ENCODE results near the gene RPS17. TPM values are rescaled to one million over a fixed set of nuclear protein-coding genes. Genes with fewer than 3 reads are reported as not detected.

Gene RPS17
- total and polyA plus RNA-seq, 12 donors = 1,210 to 3,062 (median 1,598) TPM

GRCh38 chr15:82571722-82572222 is 31.5 kb upstream of the RPS17 start:
- DNase-seq = peak; percentile 52 to 88 (median 78)
- no peaks in the 10 kb centered on the region for H3K27me3 ChIP-seq
- H3K36me3 ChIP-seq (replicated peaks in 1 of 2) = no peaks in the 10 kb centered on the region
- peak overlapping the region in 1 of 4 donors; percentile 34 for H3K4me3 ChIP-seq
- no peaks in the 10 kb centered on the region for H3K9me3 ChIP-seq (replicated peaks in 1 of 3)
- no peak for TF ChIP-seq CTCF (IDR thresholded peaks at IDR 0.05)
- peak; percentile 47 to 54 for TF ChIP-seq POLR2A (IDR thresholded peaks at IDR 0.05)
- peaks cover 0 to 10% of the 10 kb centered on the region in 2 donors for H3K4me1 ChIP-seq (replicated peaks in 1 of 2)
- H3K27ac ChIP-seq = peak overlapping the region in 3 of 5 donors; percentile 30 to 69 (median 39)
- intact Hi-C loops (cut with DNase I) = no loop called here
- 1 to 2% (median 2%) methylated on average over 14 to 17 of the region's 17 CpGs for WGBS, 4 donors

- Histone ChIP-seq H3K9me3 (replicated peaks in 1 of 3) (no peaks in the 10 kb centered on the region), H3K27ac (peak overlapping the region in 3 of 5 donors; percentile 22 to 69 (median 39)), H3K4me3 (no peak overlapping the region), H3K4me1 (replicated peaks in 1 of 2) (peaks cover 0 to 10% of the 10 kb centered on the region in 2 donors), H3K36me3 (replicated peaks in 1 of 2) (no peaks in the 10 kb centered on the region), H3K27me3 (no peaks in the 10 kb centered on the region)
- TF ChIP-seq CTCF (IDR thresholded peaks at IDR 0.05) (no peak), POLR2A (IDR thresholded peaks at IDR 0.05) (no peak)
- intact Hi-C loops (cut with DNase I) = no loop called here
- no peak for DNase-seq
- WGBS, 4 donors = 49 to 58% (median 53%) methylated on average over 7 of the region's 7 CpGs
These were observed 30.7 kb upstream of the RPS17 start for GRCh38 chr15:82570721-82571508.

- 83 to 97% (median 91%) methylated on average over 4 of the region's 4 CpGs for WGBS, 4 donors
- peaks cover 0 to 10% of the 10 kb centered on the region in 2 donors for H3K4me1 ChIP-seq (replicated peaks in 1 of 2)
- intact Hi-C loops (cut with DNase I) = no loop called here
- no peaks in the 10 kb centered on the region for H3K9me3 ChIP-seq (replicated peaks in 1 of 3)
- TF ChIP-seq CTCF (IDR thresholded peaks at IDR 0.05) (no peak), POLR2A (IDR thresholded peaks at IDR 0.05) (no peak)
- H3K36me3 ChIP-seq (replicated peaks in 1 of 2) = no peaks in the 10 kb centered on the region
- H3K27ac ChIP-seq = no peak overlapping the region
- DNase-seq = no peak
- H3K27me3 ChIP-seq = no peaks in the 10 kb centered on the region
- H3K4me3 ChIP-seq = no peak overlapping the region
These were observed 29.6 kb upstream of the RPS17 start for GRCh38 chr15:82569834-82570233.

- no peak for TF ChIP-seq POLR2A (IDR thresholded peaks at IDR 0.05)
- TF ChIP-seq CTCF (IDR thresholded peaks at IDR 0.05) = no peak
- Histone ChIP-seq H3K4me1 (replicated peaks in 1 of 2) (peaks cover 0 to 10% of the 10 kb centered on the region in 2 donors), H3K27ac (no peak overlapping the region), H3K27me3 (no peaks in the 10 kb centered on the region), H3K9me3 (replicated peaks in 1 of 3) (no peaks in the 10 kb centered on the region), H3K36me3 (replicated peaks in 1 of 2) (no peaks in the 10 kb centered on the region), H3K4me3 (no peak overlapping the region)
- 90 to 94% (median 92%) methylated on average over 3 to 5 of the region's 5 CpGs for WGBS, 4 donors
- DNase-seq = no peak
- intact Hi-C loops (cut with DNase I) = no loop called here
These were observed 28.7 kb upstream of the RPS17 start for GRCh38 chr15:82568986-82569385.

All from adrenal gland (tissue), 12 donors.